SKM-1 (cell line): ENCODE data around the gene ART1.
"Not testable (repeated sequence)": the region's sequence is repeated elsewhere in the genome, so short reads cannot be mapped to it uniquely, and the experiment has no call there.

Source experiments
- DNase-seq: peaks from one replicate; lab custom pipeline; 2025; ENCODE audit not compliant: unreplicated experiment; lab: John Stamatoyannopoulos, UW

ART1 gene, protein sequence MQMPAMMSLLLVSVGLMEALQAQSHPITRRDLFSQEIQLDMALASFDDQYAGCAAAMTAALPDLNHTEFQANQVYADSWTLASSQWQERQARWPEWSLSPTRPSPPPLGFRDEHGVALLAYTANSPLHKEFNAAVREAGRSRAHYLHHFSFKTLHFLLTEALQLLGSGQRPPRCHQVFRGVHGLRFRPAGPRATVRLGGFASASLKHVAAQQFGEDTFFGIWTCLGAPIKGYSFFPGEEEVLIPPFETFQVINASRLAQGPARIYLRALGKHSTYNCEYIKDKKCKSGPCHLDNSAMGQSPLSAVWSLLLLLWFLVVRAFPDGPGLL

DNA sequence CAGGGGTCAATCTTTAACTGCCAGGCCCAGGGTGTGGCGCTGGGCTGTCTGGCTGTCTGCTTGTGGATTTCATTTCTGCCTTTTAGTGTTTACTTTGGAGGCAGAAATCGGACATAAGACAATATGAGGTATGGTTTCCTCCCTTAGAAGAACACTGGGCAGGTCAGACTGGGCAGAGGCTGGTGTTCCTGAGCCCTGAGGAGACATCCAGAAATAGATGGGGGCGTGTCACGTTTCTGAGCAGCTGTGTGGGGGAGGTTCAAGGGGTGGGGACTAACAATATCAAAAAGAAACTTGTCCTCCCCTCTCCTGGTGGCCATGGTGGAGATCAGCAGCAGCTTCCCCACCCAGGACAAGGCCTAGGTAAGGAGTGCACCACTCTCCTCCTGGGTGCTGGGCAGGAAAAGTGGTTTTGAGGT lies at the start of gene ART1:
TSS of gene ART1 (plus strand) at position 312 of the 419 bp plus-strand sequence. CDS start 14,086 bp downstream, outside the sequence.
- no peak for DNase-seq

DNA sequence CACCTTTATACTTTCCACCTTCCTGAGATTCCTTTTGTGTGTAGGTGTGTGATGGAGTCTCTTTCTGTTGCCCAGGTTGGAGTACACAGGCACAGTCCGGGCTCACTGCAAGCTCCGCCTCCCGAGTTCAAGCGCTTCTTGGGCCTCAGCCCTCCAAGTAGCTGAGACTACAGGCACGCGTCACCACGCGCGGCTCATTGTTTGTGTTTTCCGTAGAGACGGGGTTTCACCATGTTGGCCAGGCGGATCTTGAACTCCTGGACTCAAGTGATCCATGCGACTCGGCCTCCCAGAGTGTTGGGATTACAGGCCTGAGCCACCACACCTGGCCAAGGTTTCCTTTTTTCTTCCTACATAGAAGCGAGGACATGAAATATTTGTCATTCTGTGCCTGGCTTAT lies 47.2 kb upstream of the ART1 start:
- DNase-seq: not testable (repeated sequence)

DNA sequence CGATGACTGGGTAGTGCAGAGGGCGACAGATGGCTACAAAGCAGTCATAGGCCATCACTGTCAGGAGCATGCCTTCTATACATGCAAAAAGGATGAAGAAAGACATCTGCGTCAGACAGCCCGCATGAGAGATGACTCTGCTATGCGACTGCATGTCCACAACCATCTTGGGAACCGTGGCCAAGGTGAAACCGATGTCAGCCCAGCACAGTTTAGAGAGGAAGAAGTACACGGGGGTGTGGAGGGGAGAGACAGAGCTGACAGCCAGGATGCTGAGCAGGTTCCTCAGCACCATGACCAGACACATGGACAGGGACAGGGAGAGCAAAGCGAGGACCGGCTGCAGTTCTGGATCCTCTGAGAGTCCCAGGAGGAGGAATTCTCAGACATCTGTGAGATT lies 44.7 kb upstream of the ART1 start:
- not testable (repeated sequence) for DNase-seq

DNA sequence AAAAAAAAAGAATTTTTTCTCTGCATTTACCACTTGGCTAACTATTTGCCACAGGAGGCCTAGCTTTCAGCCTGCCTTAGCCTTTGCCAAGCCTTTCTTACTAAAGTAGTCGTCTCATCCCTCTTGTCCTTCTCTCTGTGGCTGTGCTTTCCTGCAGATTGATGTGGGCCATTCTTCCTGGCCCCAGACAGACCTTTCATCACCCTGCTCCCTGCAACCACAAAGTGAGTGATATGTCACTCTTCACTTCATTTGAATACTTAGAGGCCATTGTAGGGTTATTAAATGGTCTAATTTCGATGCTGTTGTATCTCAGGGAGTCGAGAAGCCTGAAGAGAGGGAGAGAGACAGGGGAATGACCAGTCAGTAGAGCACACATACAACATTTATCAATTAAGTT lies 40.8 kb upstream of the ART1 start:
- DNase-seq: no peak

- no peak for DNase-seq
Observed at GRCh38 chr11:3605283-3605662, 39.7 kb upstream of the ART1 start.

GRCh38 chr11:3605771-3606203 lies 39.1 kb upstream of the ART1 start:
- DNase-seq: no peak

DNA sequence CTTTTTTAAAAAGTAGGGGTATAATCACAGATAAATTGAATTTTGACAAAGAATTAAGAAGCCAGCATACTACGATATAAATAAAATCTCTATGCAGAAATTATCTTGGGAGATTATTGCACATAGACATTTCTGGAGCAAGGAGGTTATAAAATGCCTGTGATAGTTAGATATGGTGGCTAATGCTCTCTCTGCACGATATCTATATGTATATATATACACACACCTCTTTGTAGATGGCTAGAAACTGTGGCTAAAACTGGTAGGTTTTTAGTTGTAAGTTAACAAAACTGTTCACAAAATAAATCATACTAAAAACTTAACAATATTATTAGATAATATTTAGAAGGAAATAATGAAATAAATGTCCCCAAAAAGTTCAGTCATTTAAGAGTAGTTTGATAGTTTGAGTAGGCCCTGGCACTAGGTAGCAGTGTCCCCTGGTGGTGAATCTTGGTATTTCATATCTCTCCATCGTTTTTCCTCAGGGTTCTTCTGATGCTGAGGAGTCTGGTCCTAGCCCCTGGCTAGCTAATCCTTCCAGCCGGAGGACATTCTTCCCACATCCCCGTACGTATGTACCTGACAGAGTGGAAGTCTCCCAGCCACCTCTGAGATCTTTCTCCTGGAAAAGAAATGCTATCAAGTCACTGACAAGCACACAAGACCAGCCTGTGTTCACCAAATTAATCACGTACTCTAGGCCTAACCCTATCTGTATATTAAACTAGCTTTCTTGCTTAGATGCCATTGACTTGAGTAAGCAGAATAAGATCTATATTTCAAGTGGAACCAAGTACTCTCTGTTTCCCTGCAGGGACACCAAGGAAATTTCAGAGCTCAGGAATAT lies 35.3 kb upstream of the ART1 start:
- peak; percentile 38 for DNase-seq

DNA sequence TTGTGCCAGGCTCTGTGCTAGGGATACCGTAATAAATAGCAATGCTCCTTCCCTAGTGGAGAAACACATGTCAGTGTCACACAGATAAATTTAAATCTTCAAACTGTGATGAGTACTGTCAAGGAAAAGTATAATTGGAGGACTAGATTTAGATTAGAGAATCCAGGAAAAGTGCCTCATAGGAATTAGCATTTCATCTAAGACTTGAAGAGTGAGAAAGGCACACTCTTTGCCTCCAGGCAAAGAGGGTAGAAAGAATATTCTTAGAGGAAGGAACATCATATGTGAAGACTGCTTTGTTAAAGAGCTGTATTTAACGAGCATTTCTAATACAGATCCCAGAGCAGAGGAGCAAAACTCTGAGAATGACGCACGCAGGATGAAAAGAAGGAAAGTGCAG lies 34.1 kb upstream of the ART1 start:
- no peak for DNase-seq

DNA sequence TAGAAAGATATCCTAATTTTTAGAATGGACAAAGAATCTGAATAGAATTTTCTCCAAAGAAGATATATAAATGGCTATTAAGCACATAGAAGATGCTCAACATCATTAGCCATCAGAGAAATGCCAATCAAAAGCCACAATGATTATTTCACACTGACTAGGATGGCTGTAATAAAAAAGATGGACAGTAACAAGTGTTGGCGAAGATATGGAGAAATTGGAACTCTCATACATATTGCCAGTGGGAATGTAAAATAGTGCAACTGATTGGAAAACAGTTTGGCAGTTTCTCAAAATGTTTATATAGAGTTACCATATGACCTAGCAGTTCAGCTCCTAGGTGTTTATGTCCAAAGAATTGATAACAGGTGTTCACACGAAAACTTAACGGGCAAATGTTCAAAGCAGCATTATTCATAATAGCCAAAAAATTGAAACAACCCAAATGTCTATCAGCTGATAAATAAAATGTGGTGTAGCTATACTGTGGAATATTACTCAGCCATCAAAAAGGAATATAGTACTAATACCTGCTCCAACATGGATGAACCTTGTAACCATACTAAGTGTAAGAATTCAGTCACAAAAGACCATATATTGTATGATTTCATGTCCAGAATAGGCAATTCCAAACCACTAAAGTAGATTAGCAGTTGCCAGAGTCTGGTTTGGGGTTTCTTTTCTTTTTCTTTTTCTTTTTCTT lies 32.8 kb upstream of the ART1 start:
- no peak for DNase-seq

- peak; percentile 47 for DNase-seq
Observed at GRCh38 chr11:3613998-3614741, 30.8 kb upstream of the ART1 start.

- no peak for DNase-seq
Observed at GRCh38 chr11:3614742-3615171, 30.2 kb upstream of the ART1 start.

DNA sequence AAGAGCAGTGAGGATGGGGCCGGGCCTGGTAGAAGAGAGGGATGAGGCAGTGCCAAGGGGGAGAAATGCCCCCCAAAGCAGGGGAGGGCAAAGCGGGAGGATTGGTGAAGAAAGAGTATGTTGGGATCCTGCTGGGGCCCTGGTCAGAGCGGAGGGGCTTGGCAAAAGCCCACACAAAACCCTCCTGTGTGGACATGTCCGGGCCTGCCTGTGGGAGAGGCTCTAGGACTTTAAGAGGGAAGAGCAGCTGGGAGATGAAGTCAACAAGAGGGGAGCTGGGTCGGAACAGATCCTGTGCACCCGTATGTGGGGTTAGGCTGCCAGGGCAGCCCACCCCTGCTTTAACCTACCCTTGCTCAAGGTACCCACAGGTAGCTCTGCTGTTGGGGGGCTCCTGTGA lies 28.9 kb upstream of the ART1 start:
- DNase-seq: no peak

- DNase-seq: no peak
Observed at GRCh38 chr11:3616721-3617460, 28.0 kb upstream of the ART1 start.

- no peak for DNase-seq
Observed at GRCh38 chr11:3617990-3618389, 26.9 kb upstream of the ART1 start.

- DNase-seq: no peak
Observed at GRCh38 chr11:3622521-3622920, 22.4 kb upstream of the ART1 start.

DNA sequence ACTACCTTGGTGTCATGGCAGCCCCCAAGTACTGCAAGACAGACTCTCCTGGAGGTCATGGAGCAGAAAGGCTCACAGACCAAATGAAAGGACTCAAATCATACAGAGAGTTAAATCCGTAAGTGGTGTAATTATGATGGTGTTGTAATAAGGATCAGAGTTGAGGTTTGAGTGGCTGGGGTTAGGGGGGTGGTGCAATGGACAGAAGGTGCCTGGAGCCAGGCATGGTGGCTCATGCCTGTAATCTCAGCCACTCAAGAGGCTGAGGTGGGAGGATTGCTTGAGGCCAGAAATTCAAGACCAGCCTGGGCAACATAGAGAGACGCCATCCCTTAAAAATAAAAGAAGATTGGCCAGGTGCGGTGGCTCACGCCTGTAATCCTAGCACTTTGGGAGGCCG lies 21.8 kb upstream of the ART1 start:
- DNase-seq: no peak

DNA sequence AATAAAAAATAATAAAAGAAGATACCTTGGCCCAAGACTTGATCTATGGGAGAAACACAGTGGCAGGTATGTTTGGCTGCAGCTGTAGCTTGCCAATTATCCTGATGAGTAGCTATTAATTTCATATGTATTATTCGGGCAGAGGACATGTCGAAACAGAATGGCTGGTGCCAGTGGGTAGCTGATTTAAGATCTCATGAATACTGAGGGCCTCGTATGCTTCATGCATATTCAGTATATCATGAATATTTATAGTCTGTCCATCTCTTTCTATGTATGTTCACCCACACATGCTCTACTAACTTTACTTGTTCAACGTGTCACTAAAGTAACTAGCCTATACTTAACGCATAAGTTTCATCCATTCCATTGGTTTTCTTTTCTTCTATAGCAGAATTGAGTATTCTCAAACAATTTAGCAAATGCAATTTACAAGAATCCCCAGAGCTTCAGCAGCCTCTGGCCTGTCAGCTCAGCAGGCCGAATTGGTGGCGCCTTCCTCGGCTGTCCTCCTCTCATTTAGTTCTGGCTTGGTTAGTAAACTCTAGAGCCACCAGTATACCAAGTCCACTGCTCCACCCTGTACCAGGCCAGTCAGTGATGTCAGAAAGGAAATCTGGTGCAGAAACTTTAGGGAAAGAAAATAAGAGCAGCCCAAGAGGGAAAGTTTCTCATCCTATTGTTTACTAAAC lies 21.0 kb upstream of the ART1 start:
- DNase-seq: no peak

DNA sequence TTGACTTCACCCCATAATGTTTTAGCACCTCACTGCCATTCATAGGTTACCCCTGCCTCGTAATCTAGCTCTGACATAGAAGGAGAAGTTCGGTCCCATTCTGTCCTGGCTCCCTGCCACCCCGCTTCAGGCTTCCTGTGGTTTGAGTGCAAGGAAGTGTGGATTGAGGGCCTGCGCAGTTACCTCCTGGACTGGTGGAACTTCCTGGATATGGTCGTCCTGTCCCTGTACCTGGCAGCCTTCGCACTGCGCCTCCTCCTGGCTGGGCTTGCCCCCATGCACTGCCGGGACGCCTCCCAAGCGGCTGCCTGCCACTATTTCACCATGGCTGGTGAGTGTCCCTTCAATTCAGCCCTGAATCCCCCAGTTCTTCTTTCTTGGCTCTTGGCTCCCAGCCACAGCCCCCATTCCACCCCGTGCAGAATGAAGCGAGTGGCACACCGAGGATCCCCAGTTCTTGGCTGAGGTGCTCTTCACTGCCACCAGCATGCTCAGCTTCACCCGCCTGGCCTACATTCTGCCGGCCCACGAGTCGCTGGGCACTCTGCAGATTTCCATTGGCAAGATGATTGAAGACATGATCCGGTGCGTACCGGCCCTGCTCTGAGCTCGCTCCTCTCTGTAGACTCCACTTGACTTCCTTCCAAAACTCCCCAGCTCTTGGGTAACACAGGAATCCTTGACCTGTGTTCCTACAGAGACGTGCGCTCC lies 18.5 kb upstream of the ART1 start:
- peak; percentile 50 for DNase-seq

GRCh38 chr11:3627291-3627690 lies 17.6 kb upstream of the ART1 start:
- no peak for DNase-seq
